ENCODE measurements around the gene FAF2. TPM values are rescaled to one million over a fixed set of nuclear protein-coding genes. Genes with fewer than 3 reads are reported as not detected.

The FAF2 gene
- total and polyA plus RNA-seq, 10 donors: 7.6 to 41.3 (median 31.8) TPM

GRCh38 chr5:176469296-176469695, 21.1 kb downstream of the FAF2 start:
- H3K4me1 ChIP-seq: peaks cover 0 to 30% (median 14%) of the 10 kb centered on the region in 6 donors
- H3K27ac ChIP-seq: no peak overlapping the region
- 88 to 100% (median 95%) methylated on average over 1 of the region's 1 CpG for WGBS, 5 donors
- H3K36me3 ChIP-seq: peaks cover 0 to 53% (median 3%) of the 10 kb centered on the region in 6 donors
- peaks cover 0 to 6% (median 0%) of the 10 kb centered on the region in 8 donors for H3K9me3 ChIP-seq
- H3K27me3 ChIP-seq (replicated peaks in 1 of 7): no peaks in the 10 kb centered on the region
- no peak overlapping the region for H3K4me3 ChIP-seq
- no peak for DNase-seq
- TF ChIP-seq CTCF (IDR thresholded peaks at IDR 0.05 in 8 of 11, conservative IDR thresholded peaks at IDR 0.05 in 3 of 11): no peak
- TF ChIP-seq POLR2A (IDR thresholded peaks at IDR 0.05): no peak
- no peak for TF ChIP-seq POLR2AphosphoS5 (IDR thresholded peaks at IDR 0.05)
- intact Hi-C loops (cut with DNase I; ENCODE audit: low total_unique reads): no loop called here

- WGBS, 5 donors: 91 to 97% (median 94%) methylated on average over 4 of the region's 4 CpGs
- no peaks in the 10 kb centered on the region for H3K27me3 ChIP-seq (replicated peaks in 1 of 7)
- no peak overlapping the region for H3K4me3 ChIP-seq
- peaks cover 0 to 29% (median 14%) of the 10 kb centered on the region in 6 donors for H3K4me1 ChIP-seq
- H3K27ac ChIP-seq: no peak overlapping the region
- TF ChIP-seq POLR2AphosphoS5 (IDR thresholded peaks at IDR 0.05): no peak
- no peak for TF ChIP-seq CTCF (IDR thresholded peaks at IDR 0.05 in 8 of 11, conservative IDR thresholded peaks at IDR 0.05 in 3 of 11)
- TF ChIP-seq POLR2A (IDR thresholded peaks at IDR 0.05): no peak
- no peak for DNase-seq
- H3K9me3 ChIP-seq: peaks cover 0 to 11% (median 0%) of the 10 kb centered on the region in 8 donors
- intact Hi-C loops (cut with DNase I; ENCODE audit: low total_unique reads): no loop called here
- peaks cover 0 to 48% (median under 1%) of the 10 kb centered on the region in 6 donors for H3K36me3 ChIP-seq
Measured at GRCh38 chr5:176470539-176470938, 22.4 kb downstream of the FAF2 start.

DNA sequence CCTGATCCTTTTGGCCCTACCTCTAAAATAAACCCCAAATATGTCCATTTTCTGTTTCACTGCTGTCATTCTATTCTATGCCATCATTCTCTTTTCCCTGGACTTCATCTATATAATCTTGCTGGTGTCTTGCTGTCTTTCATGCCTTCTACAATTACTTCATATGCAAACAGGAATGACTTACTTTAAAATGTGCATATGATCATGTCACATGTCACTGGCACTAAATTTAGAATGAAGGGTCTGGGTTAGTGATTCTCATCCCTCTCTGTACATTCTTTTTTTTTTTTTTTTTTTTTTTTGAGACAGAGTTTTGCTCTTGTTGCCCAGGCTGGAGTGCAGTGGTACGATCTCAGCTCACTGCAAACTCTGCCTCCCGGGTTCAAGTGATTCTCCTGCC, 22.9 kb downstream of the FAF2 start:
- TF ChIP-seq CTCF (IDR thresholded peaks at IDR 0.05 in 8 of 11, conservative IDR thresholded peaks at IDR 0.05 in 3 of 11) (no peak), POLR2AphosphoS5 (IDR thresholded peaks at IDR 0.05) (no peak), POLR2A (IDR thresholded peaks at IDR 0.05) (no peak)
- no peak overlapping the region for H3K27ac ChIP-seq
- intact Hi-C loops (cut with DNase I; ENCODE audit: low total_unique reads): no loop called here
- WGBS, 5 donors: 92 to 100% (median 95%) methylated on average over 2 of the region's 2 CpGs
- peaks cover 0 to 48% (median 0%) of the 10 kb centered on the region in 6 donors for H3K36me3 ChIP-seq
- H3K4me1 ChIP-seq: peaks cover 0 to 23% (median 13%) of the 10 kb centered on the region in 6 donors
- H3K4me3 ChIP-seq: no peak overlapping the region
- peaks cover 0 to 11% (median 0%) of the 10 kb centered on the region in 8 donors for H3K9me3 ChIP-seq
- H3K27me3 ChIP-seq (replicated peaks in 1 of 7): no peaks in the 10 kb centered on the region
- no peak for DNase-seq

DNA sequence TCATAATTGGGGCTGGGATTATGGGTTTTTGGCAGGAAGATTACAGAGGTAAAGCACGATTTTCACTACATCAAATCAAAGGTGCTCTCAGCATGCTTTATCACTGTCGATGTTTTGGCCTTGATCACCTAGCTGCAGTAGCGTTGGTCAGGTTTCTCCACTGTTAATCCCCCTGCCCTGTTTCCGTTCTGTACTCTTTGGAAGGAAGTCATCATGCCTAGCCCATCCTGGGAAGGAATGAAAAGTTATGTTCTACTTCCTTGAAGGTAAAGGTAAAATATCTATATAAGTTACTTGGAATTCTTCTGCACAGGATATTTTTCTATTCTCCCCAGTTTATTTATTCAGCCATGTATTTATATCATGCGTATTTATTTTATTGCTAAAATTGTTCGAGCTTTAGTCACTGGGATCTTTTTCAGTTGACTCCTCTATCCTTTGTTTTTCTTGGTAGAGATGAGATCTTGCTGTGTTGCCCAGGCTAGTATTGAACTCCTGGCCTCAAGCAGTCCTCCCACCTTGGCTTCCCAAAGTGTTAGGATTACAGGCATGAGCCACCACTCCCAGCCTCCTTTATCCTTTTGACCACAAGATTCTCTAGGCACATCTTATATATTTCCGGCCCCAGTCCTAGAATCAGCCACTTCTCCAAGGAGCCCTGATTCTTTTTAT, 25.3 kb downstream of the FAF2 start:
- WGBS, 5 donors: 85 to 91% (median 88%) methylated on average over 7 of the region's 7 CpGs
- no peaks in the 10 kb centered on the region for H3K27me3 ChIP-seq (replicated peaks in 1 of 7)
- H3K4me1 ChIP-seq: peaks cover 0 to 9% (median 4%) of the 10 kb centered on the region in 6 donors
- no peak overlapping the region for H3K27ac ChIP-seq
- H3K9me3 ChIP-seq: peaks cover 0 to 11% (median 0%) of the 10 kb centered on the region in 8 donors
- DNase-seq: no peak
- intact Hi-C loops (cut with DNase I; ENCODE audit: low total_unique reads): no loop called here
- no peak overlapping the region for H3K4me3 ChIP-seq
- H3K36me3 ChIP-seq: peaks cover 0 to 45% (median 0%) of the 10 kb centered on the region in 6 donors
- TF ChIP-seq POLR2A (IDR thresholded peaks at IDR 0.05): no peak
- no peak for TF ChIP-seq POLR2AphosphoS5 (IDR thresholded peaks at IDR 0.05)
- TF ChIP-seq CTCF (IDR thresholded peaks at IDR 0.05 in 8 of 11, conservative IDR thresholded peaks at IDR 0.05 in 3 of 11): no peak
